Prostate gland (tissue), 2 donors: ENCODE data around the gene TROAP.

ENCODE experiments used
- POLR2A ChIP-seq: fragments of 450-650 bp; IDR thresholded peaks from one replicate; pipeline ENCODE4 v1.6.1; 2016; ENCODE audit warnings: antibody characterized with exemption, mild to moderate bottlenecking
- POLR2AphosphoS5 ChIP-seq: sonication (generic); formaldehyde crosslinking; IDR thresholded peaks from one replicate; pipeline ENCODE4 v1.6.1; 2017; ENCODE audit warnings: antibody characterized with exemption
- TF ChIP-seq, protein P1 (sequence below), 4 experiments: fragments of 200-600 bp in 2 of 4; fragments of 450-650 bp in 2 of 4; sonication (generic) in 2 of 4; IDR thresholded peaks; 1 replicate in 3 of 4; 2 replicates in 1 of 4; pipeline ENCODE4 v1.5.1; 2016 to 2019; ENCODE audit warnings: antibody characterized with exemption in 4 of 4, mild to moderate bottlenecking in 2 of 4, moderate library complexity in 2 of 4

DNA sequence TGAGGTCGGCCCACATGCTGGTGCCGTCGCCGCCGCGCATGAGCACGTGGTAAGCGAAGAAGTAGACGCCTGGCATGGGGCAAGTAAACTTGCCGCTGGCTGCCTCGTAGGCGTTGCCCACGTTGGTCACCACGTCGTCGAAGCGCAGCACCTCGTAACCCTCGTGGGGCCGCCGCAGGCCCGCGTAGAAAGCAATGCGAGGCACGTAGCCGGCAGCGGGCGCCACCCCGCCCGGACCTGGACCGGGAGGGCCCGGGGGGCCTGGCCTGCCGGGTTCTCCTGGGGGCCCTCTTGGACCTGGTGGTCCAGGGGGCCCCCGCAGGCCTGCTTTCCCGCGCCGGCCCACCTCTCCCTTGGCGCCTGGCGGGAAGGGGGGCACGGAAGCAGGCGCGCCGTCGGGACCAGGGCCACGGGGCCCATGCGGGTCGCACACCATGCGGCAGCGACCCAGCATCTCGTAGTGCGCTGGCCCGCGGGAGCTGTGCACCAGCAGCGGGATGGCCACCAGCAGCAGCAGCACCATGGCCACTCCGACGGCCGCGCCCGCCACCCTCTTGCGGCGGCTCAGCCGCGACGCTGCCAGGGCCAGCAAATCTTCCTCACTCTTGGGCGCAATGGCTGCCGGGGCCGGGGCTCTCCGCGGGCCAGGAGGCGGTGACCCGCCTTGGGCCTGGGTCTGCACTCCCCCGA, 13.0 kb downstream of the TROAP start:
- TF ChIP-seq, protein P1, sequence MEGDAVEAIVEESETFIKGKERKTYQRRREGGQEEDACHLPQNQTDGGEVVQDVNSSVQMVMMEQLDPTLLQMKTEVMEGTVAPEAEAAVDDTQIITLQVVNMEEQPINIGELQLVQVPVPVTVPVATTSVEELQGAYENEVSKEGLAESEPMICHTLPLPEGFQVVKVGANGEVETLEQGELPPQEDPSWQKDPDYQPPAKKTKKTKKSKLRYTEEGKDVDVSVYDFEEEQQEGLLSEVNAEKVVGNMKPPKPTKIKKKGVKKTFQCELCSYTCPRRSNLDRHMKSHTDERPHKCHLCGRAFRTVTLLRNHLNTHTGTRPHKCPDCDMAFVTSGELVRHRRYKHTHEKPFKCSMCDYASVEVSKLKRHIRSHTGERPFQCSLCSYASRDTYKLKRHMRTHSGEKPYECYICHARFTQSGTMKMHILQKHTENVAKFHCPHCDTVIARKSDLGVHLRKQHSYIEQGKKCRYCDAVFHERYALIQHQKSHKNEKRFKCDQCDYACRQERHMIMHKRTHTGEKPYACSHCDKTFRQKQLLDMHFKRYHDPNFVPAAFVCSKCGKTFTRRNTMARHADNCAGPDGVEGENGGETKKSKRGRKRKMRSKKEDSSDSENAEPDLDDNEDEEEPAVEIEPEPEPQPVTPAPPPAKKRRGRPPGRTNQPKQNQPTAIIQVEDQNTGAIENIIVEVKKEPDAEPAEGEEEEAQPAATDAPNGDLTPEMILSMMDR (IDR thresholded peaks at IDR 0.05), result no peak
- TF ChIP-seq POLR2AphosphoS5, result no peak
- TF ChIP-seq POLR2A, result no peak
